ENCODE measurements around the gene ALOXE3. TPM values are rescaled to one million over a fixed set of nuclear protein-coding genes. Genes with fewer than 3 reads are reported as not detected.

The ALOXE3 gene
- total RNA-seq, 2 donors from 2014 or later = not detected

DNA sequence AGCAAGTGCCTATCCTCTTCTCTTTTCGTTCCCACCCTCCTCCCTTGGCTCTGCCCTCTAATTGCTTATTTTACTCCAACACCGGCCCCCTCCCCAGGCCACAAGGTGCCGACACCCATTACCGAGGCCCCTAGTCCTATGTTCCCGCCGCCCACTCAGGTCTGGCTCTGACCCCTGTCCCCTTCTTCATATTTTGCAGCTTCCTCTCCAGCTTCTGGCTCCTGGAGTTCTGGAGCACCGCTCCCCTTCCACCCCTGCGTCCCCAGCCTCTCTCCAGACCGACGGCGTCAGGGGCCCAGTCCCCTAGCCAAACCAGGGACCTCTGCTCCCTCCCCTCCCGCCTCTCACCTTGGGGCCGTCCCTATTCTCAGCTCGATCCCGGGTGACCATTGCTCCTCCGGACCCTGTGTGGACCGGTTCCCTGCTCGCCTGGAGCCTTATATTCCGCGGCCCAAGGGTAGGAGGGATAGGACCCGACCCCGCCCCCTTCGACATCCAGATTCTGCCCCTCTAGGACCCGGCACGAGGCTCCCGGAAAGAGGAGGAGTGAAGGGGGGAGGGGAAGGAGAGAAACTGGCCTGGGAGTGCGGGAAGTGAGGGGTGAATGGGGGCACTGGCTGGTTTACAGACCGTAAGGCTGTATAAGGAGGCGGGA, 5.5 kb upstream of the ALOXE3 start, which contains the start of gene HES7:
HES7 (minus strand) TSS at position 412 of the 655 bp plus-strand sequence; CDS start at position 390, 22 bp downstream.
- Histone ChIP-seq H3K36me3 (replicated peaks in 1 of 2; ENCODE audit: insufficient read depth in 1 of 2, low read depth in 2 of 2) (no peaks in the 10 kb centered on the region), H3K4me1 (peaks cover 71% of the 10 kb centered on the region), H3K4me3 (no peak within 1 kb of the TSS), H3K27me3 (peaks cover 0 to 29% of the 10 kb centered on the region in 2 donors), H3K27ac (no peak within 1 kb of the TSS), H3K9me3 (no peaks in the 10 kb centered on the region)
- DNase-seq (peak in 2 of 4 donors; percentile 16), ATAC-seq (no peak)
- TF ChIP-seq POLR2A (IDR thresholded peaks at IDR 0.05) = no peak
- TF ChIP-seq, protein P1, sequence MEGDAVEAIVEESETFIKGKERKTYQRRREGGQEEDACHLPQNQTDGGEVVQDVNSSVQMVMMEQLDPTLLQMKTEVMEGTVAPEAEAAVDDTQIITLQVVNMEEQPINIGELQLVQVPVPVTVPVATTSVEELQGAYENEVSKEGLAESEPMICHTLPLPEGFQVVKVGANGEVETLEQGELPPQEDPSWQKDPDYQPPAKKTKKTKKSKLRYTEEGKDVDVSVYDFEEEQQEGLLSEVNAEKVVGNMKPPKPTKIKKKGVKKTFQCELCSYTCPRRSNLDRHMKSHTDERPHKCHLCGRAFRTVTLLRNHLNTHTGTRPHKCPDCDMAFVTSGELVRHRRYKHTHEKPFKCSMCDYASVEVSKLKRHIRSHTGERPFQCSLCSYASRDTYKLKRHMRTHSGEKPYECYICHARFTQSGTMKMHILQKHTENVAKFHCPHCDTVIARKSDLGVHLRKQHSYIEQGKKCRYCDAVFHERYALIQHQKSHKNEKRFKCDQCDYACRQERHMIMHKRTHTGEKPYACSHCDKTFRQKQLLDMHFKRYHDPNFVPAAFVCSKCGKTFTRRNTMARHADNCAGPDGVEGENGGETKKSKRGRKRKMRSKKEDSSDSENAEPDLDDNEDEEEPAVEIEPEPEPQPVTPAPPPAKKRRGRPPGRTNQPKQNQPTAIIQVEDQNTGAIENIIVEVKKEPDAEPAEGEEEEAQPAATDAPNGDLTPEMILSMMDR (IDR thresholded peaks at IDR 0.05) = no peak
- intact Hi-C loops (cut with DNase I) = no loop called here
- 2 to 3% methylated on average over 29 of the region's 29 CpGs for WGBS, 2 donors

DNA sequence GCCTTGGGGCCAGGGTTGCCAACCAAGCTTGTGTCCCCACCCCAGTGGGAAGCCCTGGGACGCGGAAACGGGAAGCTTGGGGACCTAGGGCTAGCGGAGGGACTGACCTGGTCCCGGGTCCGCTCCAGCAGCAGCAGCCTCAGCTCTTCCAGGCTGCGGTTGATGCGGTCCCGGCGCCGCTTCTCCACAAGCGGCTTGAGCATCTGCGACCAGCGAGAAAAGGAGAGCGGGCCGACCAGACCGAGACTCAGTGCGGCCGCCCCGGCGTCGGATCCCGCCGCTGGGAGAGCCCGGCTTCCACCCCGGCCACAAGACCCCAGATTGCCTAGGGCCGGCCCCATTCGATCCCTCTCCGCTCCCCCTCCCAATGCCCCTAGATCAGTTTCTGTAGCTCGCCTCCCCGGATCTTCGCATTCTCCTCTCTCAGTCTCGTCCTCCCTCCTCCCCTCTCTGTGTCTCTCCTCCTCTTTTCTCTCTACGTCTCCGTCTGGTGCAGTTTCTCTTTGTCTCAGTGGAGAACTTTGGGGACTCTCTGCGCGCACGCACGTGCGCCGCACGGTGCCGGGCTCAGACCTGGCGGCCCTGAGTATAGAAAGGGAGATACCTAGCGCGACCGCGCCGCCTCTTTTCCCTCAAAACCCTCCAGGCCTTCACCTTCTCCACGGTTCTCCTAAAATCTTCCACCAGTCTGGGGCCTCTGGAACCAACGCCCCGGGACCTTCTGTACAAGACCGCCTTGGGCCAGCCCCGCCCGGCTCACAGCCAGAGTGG, 4.8 kb upstream of the ALOXE3 start:
- peaks cover 0 to 29% of the 10 kb centered on the region in 2 donors for H3K27me3 ChIP-seq
- no peak overlapping the region for H3K4me3 ChIP-seq
- peaks cover 78% of the 10 kb centered on the region for H3K4me1 ChIP-seq
- no peak for ATAC-seq
- H3K36me3 ChIP-seq (replicated peaks in 1 of 2; ENCODE audit: insufficient read depth in 1 of 2, low read depth in 2 of 2) = no peaks in the 10 kb centered on the region
- no peaks in the 10 kb centered on the region for H3K9me3 ChIP-seq
- DNase-seq = peak in 3 of 4 donors; percentile 17 to 34 (median 30)
- no peak for TF ChIP-seq POLR2A (IDR thresholded peaks at IDR 0.05)
- TF ChIP-seq, protein P1 (IDR thresholded peaks at IDR 0.05) = no peak
- 2 to 5% methylated on average over 37 to 55 of the region's 55 CpGs for WGBS, 2 donors
- intact Hi-C loops (cut with DNase I) = no loop called here
- H3K27ac ChIP-seq = no peak overlapping the region

DNA sequence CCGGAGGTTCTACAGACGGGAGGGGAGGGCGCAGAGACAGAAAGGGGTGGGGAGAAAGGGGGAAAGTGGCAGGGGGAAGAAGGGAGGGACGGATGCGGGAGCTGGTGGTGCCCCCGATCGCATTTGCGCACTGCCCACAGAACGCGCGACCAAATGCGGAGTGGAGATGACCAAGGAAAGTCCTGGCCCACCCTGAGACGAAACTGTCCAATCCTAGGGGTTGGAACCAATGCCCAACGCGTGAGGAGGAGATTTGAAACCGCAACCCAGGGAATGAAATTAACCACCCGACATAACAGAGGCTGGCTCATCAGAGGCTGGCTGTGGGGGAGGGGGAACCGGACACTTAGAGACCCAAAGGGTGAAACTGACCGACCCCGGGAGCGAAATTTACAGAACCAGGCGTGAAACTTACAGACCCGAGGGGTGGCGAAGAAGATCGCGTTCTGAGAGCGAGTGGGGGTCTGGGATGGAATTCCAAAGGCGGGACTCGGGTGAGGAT, 4.2 kb upstream of the ALOXE3 start:
- H3K4me1 ChIP-seq = peaks cover 85% of the 10 kb centered on the region
- peak in 2 of 4 donors; percentile 17 to 19 for DNase-seq
- H3K9me3 ChIP-seq = no peaks in the 10 kb centered on the region
- intact Hi-C loops (cut with DNase I) = no loop called here
- ATAC-seq = no peak
- WGBS, 2 donors = 0 to 2% methylated on average over 26 to 29 of the region's 29 CpGs
- no peak for TF ChIP-seq POLR2A (IDR thresholded peaks at IDR 0.05)
- TF ChIP-seq, protein P1 (IDR thresholded peaks at IDR 0.05) = no peak
- H3K4me3 ChIP-seq = no peak overlapping the region
- H3K27me3 ChIP-seq = peaks cover 0 to 29% of the 10 kb centered on the region in 2 donors
- H3K36me3 ChIP-seq (replicated peaks in 1 of 2; ENCODE audit: insufficient read depth in 1 of 2, low read depth in 2 of 2) = no peaks in the 10 kb centered on the region
- no peak overlapping the region for H3K27ac ChIP-seq

DNA sequence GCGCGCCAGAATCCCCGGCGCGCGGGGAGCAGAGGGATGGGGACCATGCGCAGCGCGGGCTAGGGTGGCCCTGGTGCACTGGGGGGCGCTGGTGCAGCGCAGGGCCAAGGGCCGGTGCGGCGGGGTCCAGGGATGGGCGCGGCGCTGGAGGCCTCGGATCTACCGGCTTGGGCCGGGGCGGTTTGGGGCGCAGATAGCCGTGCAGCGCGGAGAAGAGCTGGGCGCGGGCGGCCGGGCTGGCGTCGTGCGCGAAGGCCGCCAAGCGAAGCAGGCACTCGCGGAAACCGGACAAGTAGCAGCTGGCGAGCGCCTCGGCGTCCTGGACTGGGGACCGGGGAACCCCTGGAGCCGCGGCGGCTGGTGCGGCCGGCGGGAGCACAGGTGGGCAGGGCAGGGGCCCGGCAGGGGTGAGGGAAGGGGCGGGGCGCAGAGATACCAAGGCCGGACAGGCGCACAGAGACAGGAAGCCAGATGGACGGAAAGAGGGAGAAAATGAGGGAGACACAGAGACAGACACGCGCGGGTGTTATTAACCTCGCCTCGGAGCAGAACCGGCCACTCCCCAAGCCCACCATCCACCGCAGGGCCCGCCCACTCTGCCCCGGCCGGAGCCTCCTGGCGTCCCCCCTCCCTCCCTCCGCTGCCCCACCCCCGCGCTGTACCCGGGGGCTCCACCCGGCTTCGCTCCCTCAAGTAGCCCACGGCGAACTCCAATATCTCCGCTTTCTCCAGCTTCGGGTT, 3.5 kb upstream of the ALOXE3 start:
- intact Hi-C loops (cut with DNase I) = no loop called here
- Histone ChIP-seq H3K9me3 (no peaks in the 10 kb centered on the region), H3K27me3 (peaks cover 0 to 29% of the 10 kb centered on the region in 2 donors), H3K36me3 (replicated peaks in 1 of 2; ENCODE audit: insufficient read depth in 1 of 2, low read depth in 2 of 2) (no peaks in the 10 kb centered on the region), H3K4me1 (peaks cover 84% of the 10 kb centered on the region), H3K27ac (no peak overlapping the region), H3K4me3 (no peak overlapping the region)
- TF ChIP-seq, protein P1 (IDR thresholded peaks at IDR 0.05) = peak in 5 of 7 experiments; percentile 18 to 52 (median 28)
- TF ChIP-seq POLR2A (IDR thresholded peaks at IDR 0.05) = no peak
- ATAC-seq (no peak), DNase-seq (peak in 2 of 4 donors; percentile 42 to 59)
- 0% methylated on average over 53 to 75 of the region's 76 CpGs for WGBS, 2 donors

All from body of pancreas (tissue), 4 donors.